GM18867 (cell line): ENCODE results near the gene LRP2.

Experiments used
- ATAC-seq: cut with Tn5 transposase; IDR thresholded peaks from one replicate; pipeline ENCODE4 v1.9.1; 2021; ENCODE audit warnings: mild to moderate bottlenecking, moderate library complexity; ENCODE audit not compliant: unreplicated experiment

Gene LRP2

GRCh38 chr2:169094676-169095075 is 267.7 kb downstream of the LRP2 start:
- no peak for ATAC-seq

GRCh38 chr2:169093535-169093934 is 268.8 kb downstream of the LRP2 start:
- ATAC-seq: no peak

- no peak for ATAC-seq
Measured at GRCh38 chr2:169091761-169092519, 270.4 kb downstream of the LRP2 start.

- ATAC-seq: no peak
Measured at GRCh38 chr2:169091256-169091655, 271.1 kb downstream of the LRP2 start.

- ATAC-seq: no peak
Measured at GRCh38 chr2:169090133-169090820, 272.1 kb downstream of the LRP2 start.

GRCh38 chr2:169089182-169089581 is 273.2 kb downstream of the LRP2 start:
- ATAC-seq: no peak

- ATAC-seq: no peak
Measured at GRCh38 chr2:169087757-169088379, 274.5 kb downstream of the LRP2 start.

GRCh38 chr2:169086893-169087467 is 275.4 kb downstream of the LRP2 start:
- no peak for ATAC-seq

GRCh38 chr2:169082995-169083394 is 279.3 kb downstream of the LRP2 start:
- peak; percentile 58 for ATAC-seq

- ATAC-seq: no peak
Measured at GRCh38 chr2:169081551-169081950, 280.8 kb downstream of the LRP2 start.

GRCh38 chr2:169080250-169081069 is 281.9 kb downstream of the LRP2 start:
- ATAC-seq: peak; percentile 92

- no peak for ATAC-seq
Measured at GRCh38 chr2:169077674-169078240, 284.6 kb downstream of the LRP2 start.
